HG03025 (cell line): ENCODE measurements around the gene PPM1F.
A peak's percentile ranks its signal among the peaks of the same experiment; 100 is the strongest.
"Not testable (repeated sequence)": the region's sequence is repeated elsewhere in the genome, so short reads cannot be mapped to it uniquely, and the experiment has no call there.

ENCODE experiments used
- ATAC-seq: cut with Tn5 transposase; IDR thresholded peaks from one replicate; pipeline ENCODE4 v1.9.1; 2021; ENCODE audit warnings: mild to moderate bottlenecking, moderate library complexity; ENCODE audit not compliant: unreplicated experiment, low FRiP score

Gene PPM1F

DNA sequence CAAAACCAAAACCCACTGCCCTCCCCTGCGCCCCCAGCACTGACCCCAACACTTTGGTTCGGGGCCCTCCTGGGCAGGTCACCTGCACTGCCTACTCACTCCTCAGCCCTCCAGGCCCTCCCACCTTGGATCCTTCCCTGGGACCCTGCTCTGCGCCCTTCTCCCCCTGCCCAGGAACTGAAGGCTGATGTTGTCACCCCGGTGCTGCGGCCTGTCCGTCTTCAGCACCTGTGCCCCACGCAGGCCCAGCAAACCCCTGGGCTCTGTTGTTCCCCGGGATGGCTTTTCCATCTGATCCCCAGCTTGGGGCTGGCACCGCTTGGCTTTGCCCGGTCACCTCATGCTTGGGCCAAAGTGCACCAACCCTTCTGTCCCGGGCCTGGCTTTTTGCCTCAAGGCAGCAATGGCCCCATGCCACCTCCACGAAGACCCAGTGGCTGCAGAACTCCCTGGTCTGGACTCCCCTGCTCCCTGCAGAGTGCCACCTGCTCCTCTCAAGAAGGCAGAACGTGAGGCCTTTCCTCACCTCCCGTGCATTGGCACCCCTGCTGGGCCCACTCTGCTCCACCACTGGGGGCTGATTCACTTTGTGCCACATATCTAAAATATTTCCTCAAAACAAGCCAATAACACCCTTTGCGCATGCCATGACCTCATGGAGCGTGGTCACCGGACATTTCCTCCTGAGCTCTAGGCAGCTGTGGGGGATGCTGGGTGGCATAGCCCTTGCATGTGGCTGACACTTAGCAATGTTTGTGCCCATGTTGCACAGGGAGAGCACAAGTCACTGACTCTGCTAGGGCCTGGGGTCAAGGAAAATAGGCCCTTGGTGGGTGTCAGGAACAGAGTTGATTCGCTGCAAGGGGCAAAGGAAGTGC is 8.8 kb downstream of the PPM1F start:
- no peak for ATAC-seq

DNA sequence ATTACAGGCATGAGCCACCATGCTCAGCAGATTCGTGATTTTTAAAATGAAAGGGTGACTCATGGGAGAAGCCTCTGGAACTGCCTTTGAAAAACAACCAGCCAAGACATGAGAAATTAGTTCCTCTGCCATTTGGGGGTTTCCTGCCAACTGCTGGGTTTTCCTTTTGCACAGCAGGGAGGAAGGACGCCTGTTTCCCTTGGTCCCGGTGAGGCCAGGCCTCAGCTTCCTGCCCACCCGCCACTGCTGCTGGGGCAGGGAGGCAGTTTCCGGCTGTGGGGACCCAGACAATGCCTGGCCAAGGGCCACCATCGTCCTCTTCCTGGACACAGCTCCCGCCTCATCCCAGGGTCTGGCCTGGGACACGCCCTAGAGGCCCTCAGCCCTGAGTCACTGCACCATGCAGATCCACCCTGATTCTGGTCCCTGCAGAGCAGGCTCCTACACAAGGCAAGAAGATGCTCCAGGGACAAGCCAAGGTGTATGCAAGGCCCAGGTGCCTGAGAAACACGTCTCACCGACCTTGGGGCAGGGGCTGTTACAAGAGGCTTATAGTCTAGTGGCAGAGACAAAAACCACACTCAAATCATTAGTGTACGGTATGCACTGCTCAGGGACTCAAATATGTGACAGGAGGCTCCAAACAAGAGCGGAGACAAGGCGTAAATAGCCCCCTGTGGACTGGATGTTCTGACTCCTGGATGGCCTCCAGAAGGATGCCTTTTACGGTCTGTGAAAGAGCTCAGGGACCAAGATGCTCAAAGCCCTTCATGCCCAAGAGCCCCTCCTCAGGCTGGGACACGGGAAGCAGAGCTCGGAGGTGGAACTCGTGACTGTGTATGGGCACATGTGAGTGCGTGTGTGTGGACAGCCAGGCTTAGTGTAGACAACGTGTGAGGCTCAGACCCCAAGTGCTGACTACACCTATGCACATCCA is 10.0 kb downstream of the PPM1F start:
- no peak for ATAC-seq

DNA sequence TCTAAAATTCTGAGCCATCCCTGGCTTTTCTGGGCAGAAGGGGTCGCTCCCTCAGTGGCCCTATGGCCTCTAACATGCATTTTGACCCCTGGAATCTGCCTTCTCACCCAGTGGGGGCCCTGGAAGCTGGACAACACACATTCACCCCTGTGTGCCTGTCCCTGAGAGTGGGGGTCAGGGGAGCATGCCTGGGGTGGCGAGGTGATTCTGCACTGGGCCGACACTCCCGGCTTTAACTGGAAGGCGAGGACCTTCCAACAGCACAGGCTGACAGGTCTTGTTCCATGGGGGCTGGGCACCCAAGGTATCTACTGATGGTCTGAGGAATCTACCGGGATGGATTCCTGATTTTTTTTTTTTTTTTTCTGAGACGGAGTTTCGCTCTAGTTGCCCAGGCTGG is 10.7 kb downstream of the PPM1F start:
- ATAC-seq, result no peak

DNA sequence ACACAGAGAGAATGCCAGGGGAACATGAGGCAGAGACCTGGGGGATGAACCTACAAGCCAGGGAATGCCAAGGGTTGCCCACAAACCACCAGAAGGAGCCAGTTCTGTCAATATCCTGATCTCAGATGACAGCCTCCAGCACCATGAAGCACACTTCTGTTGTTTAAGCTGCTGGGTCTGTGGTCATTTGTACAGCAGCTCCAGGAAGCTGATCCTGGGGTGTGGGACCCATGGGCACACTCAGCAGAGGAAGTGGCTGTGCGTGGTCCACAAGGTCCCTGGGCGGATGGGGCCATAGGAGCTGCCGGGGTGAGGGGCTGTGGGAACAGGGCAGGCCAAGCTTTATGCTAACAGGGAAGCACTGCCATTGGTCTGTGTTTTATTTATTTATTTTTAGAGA is 12.1 kb downstream of the PPM1F start:
- ATAC-seq, result no peak

DNA sequence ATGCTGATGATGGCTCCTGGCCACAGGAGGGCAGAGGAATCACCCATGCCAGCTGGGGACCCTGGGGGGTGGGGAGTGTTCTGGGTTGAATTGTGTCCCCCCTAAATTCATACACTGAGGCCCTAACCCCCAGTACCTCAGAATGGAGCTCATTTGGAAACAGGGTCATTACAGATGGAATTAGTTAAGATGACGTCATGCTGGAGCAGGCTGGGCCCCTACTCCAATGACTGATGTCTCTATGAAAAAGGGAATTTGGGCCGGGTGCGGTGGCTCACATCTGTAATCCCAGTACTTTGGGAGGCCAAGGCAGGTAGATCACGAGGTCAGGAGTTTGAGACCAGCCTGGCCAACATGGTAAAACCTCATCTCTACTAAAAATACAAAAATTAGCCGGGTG is 12.7 kb downstream of the PPM1F start:
- not testable (repeated sequence) for ATAC-seq

DNA sequence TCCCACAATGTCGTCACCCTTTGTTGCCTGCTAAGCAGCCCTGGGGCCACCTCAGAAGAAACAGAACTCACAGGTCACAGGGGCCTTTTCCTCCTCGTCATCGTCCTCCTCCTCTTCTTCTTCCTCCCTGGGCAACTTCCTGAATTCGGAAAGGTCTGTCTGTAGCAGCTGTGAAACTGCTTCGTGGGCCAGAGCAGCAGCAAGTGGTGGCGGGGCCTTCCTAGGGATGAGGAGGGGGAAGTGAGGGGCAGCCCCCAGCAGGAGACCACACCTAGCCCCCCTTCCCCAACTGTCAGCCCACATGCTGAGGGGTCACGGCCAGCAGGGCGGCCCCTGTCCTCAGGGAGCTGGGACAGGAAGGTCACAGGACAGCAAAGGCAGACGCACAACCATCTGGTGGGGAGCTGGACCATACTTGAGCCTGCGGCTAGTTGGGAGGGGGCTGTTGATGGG is 13.2 kb downstream of the PPM1F start:
- no peak for ATAC-seq

DNA sequence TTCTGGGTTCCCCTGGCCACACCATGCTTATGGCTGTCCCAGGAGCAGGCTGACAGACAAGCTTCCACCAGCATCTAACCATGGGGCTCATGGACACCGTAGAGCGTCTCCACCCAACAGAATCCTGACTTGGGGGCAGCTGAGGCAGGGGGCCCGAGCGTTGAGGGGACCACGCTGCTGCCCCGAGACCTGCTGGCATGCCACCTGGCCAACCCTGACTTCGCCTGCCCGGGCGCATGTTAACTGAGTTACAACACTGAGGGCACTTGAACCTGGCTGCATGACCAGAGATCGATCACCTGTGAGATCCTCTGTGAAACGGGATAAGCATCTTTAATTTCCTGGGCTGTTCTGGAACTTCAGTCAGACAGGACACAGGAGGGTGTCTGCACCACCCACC is 13.7 kb downstream of the PPM1F start:
- ATAC-seq, result no peak

DNA sequence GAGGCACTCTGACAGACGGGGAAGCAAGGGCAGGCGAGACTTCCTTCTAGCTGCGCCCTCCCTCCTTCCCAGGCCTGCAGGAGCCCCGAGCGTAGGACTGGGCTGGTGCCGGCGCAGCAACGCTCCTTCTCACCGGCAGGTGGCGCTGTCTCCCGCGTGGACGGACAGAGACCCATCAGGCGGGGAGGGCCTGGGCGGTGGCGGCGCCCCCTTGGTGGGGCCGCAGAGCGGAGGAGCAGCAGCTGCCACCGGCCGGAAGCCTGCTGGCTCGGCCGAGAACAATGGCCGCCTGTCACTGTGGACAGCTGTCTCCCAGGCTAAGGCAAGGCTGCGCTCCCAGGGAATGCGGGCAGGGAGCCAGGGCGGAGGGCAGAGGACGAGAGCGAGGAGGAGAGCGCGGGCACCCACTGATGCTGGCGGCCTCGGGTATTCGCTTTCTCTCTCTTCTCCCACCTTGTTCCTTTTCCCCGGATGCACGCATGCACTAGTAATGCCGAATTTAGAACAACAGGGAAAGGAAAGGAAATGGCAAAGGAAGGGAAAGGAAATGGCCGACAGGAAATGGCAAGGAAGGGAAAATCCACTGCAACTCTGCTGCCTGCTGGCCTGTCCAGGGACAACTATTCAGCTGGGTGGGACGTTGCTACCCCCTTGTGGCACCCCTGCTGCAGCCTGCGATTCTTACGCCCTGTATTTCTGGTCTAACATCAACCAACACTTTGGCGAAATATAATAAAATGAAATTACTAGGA is 14.4 kb downstream of the PPM1F start:
- peak; percentile 80 for ATAC-seq

DNA sequence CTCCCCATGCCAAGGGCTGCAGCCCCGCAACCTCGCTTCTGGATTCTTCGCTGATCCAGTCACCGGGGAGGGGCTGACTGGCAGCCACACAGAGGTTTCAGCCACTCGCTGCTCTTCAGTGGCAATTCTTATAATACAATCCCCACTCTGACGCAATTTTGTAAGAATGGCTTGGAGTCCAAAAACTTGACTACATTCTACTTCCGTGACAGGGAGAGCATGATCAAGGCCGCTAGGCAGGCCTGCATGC is 14.9 kb downstream of the PPM1F start:
- no peak for ATAC-seq

DNA sequence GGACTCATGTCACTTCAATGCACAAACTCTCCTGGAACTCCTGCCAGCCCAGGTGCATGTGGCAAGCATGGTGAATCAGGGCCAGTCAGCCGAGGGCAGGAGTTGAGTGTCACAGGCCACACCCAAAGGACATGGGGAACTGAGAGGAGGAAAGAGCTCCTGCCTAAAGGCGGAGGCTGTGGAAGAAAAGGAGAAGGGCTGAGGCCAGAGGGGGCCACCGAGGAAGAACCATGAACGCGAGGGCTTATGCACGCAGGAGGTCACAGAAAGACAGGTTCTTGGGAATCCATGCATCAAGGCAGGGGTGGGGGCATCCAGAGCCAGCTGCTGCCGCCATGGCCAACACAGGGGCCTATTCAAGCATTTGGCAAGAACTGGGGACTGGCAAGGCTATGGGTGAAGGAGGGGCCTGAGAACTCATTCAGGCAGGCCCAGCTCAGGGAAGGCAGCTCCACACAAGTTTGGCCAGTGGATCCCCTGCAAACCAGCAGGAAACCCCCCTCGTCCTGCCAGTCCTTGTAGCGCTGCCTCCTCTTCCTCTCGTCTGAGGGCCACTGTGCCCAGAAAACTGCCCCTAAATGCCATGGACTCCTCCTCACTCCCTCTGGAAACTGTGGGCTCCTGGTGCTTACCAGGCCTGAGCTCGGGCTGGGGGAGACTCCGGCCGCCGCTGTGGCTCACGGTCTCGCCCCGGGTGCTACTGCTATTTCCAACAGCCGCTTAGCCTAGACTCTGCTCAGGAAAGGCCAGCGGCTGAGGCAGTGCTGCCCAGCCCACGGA is 15.4 kb downstream of the PPM1F start:
- no peak for ATAC-seq

DNA sequence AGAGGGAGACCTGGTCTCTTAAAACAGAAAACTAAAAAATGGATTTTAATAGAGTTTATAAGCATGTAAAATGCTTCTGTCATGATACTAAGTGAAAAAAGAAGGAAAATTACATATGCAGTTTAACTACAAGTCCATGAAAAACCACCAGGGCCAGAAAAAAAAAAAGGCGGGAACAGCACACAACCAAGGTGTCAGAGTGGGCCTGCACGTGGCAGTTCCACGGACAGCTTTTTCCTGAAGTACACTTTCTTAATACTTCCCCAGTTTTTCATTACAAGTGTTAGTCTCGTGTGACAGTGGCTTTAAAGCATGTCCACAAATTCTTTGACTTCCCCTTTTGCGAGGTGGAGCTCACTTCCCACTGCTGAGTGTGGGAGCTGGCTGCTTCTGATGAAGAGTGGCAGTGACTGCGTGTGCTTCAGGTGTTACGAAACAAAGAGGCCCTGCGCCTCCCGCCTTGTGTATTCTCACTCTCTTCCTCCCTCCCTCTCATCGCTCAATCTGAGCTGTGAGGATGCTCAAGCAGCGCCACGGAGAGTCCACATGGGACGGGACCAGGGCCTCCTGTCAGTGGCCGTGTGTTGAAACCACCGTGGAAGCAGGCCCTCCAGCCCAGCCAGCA is 16.4 kb downstream of the PPM1F start:
- ATAC-seq, result no peak

DNA sequence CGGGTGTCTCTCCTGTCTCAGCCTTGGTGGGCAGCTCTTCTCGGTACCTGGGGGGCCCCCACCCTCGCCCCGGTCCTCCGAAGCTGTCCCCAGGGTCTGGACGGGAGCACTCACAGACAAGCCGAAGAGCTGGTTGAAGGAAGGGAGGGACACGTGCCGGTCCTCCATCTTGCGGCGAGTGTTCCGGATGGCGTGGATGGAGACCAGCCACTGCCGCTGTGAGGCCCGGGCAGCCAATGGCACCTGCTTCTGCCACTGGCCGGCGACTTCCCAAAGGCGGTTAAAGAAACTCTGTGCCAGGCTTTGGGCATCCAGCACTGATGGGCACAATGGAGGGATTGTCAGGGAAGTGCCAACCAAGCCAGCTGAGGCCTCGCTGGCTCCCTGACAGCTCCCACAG is 18.7 kb downstream of the PPM1F start:
- ATAC-seq, result no peak

DNA sequence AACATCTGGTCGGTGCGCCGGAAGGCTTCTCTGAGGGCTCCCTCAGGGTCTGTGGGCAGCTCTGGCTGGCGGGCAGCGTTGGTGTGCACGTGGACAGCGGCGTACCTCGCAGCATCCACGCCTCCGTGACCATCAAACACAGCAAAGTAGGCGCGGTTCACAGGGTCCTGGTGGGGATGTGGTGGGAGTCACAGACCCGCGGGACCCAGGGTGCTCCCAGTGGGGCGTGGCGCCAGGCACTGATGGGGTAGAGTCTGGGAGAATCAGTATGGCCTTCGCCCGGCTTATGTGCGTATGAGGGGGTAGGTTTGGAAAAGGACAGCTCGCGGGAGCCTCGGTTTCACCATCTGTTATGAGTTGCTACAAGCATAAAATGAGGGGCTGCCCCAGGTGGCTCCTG is 19.2 kb downstream of the PPM1F start:
- no peak for ATAC-seq

DNA sequence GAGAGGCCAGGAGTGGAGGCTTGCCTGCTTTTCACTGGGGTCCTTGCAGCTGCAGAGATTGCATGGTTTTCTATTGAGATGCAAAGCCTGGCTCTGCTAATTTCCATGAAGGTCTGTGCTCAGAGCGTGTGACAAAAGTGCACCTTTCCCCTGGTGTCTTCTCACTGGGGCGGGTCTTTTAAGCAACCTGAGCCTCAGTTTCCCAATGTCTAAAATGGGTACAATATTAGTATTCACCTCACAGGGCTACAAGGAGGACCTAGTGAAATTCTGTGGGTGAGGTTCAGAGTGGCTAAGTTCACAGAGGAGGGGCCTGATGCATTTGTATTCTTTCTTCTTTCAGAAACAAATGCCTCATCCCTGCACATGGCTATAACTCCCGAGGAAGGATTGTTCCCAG is 20.3 kb downstream of the PPM1F start:
- no peak for ATAC-seq

DNA sequence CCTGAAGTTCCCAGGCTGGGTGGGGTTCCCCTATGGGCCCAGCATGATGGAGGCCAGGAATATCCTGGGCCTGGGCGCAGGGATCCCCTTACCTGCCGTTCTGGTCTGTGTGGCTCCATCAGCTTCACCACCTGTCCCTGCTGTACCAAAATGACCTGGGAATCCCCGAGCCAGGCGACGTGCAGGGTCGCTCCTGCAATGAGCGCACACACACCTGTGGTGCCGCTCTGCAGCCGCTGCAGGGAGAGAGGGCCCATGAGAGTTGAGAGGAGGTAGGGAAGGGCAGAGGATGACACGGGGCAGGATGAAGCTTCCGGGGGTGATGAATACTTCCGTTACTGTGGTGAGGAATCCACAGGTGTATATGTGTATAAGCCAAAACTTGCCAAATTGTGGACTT is 21.6 kb downstream of the PPM1F start:
- ATAC-seq, result no peak

DNA sequence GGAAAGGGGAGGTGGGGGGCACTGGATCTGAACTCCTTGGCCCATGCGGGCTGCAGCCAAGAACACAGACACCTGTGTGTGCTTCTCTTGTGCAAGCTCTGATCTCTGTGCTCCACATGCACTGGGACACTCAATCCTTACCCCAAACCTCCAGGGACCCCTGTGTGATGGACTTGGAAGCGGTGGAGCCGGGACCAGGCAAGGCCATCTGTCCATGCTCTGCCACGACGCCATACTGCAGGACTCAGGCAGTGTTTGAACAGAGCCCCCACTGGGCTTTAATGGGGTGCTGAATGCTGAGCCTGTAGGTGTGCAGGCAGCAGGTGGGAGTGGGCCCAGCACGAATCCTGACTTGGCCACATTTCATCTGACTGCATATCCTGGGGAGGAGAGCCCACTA is 23.4 kb downstream of the PPM1F start:
- ATAC-seq, result no peak

DNA sequence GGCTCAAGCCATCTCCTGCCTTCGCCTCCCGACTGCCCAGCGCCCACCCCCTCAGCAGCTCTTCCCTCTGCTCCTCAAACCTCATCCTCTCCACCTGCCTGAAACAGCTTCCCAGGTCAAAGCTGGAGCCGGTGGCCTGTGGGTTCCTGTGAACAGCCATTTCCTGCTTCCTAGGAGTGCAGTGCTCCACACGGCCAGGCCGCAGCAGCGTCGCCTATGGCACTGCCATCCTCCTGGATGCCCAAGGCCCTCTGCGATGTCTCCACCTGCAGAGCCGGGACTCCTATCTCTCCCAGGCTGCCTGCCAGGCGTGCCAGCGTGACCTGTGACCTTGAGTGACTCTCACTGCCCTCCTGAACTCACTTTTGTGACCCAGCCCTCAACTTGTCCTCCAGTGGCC is 24.6 kb downstream of the PPM1F start:
- no peak for ATAC-seq

DNA sequence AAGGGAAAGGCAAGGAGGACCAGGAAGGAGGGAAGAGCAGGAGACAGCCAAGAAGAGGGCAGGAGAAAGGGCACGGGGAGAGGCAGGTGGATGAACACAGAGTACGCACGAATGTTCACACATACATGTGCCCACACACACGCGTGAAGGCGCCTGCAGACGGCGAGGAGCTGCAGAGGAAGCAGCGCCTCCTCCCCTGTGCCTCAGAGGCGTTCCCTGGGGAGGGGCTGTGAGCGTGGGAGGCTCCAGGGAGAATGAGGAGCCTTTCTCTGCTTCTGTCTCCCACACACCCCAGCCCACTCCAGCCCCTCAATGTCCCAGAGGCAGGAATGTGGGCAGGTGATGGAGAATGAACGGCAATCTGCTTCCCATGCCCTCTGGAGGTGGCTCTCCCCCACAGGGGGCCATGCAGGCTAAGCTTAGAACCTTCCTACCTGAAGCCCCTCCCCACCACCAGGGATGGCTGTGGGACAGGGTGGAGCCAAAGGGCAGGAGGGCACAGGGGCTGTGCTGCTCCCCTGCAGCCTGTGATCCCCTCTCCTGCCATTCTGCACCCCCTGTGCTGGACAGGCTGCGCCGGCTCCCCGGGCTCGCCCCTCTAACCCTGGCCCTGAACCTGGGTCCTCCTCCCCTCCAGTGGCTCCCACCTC is 25.3 kb downstream of the PPM1F start:
- ATAC-seq, result no peak

DNA sequence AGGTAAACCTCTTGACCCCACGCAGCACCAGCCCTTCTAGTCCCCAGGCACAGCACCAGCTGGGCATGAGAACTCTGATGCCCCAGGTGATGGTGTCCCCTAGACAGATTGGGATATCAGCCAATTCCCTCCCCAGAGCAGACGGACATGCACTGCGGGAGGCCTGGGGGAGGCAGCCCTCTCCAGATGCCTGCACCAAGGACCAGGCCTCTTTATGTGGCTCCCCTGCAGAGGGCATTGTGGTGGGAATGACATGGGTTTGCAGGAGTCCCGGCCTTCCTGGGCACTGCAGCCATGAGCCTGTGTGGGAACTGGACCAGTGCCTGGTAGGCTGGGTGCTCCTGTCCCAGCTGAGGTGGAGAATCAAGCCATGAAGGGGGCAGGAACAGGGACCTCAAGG is 25.9 kb downstream of the PPM1F start:
- ATAC-seq, result no peak
